GM23248 (cell line): ENCODE results near the gene SPSB3. TPM values are rescaled to one million over a fixed set of nuclear protein-coding genes. Genes with fewer than 3 reads are reported as not detected.

ENCODE experiments used
- DNase-seq: peaks from one replicate; pipeline ENCODE4 v3.0.0-alpha.2; 2015
- H2AFZ ChIP-seq: fragments of 200-600 bp; sonication (generic); 2 replicates; pipeline ENCODE4 v1.6.1; 2016; ENCODE audit warnings: antibody characterized with exemption
- H3F3A ChIP-seq: fragments of 200-600 bp; sonication (generic); 2 replicates; pipeline ENCODE4 v1.6.1; 2016; ENCODE audit warnings: mild to moderate bottlenecking, antibody characterized with exemption, mixed run types; ENCODE audit not compliant: insufficient read depth
- H3K27ac ChIP-seq: fragments of 200-600 bp; sonication (generic); 2 replicates; pipeline ENCODE4 v1.5.1; 2016; ENCODE audit warnings: mild to moderate bottlenecking
- H3K27me3 ChIP-seq: fragments of 200-600 bp; sonication (generic); replicated peaks from 2 replicates; pipeline ENCODE4 v1.6.1; 2016; ENCODE audit warnings: mild to moderate bottlenecking; ENCODE audit not compliant: insufficient read depth
- H3K36me3 ChIP-seq: fragments of 200-600 bp; sonication (generic); 2 replicates; pipeline ENCODE4 v1.6.1; 2016; ENCODE audit warnings: low read depth, mild to moderate bottlenecking
- H3K4me1 ChIP-seq: fragments of 200-600 bp; sonication (generic); 2 replicates; pipeline ENCODE4 v1.6.1; 2016; ENCODE audit warnings: mild to moderate bottlenecking; ENCODE audit not compliant: insufficient read depth
- H3K4me2 ChIP-seq: fragments of 200-600 bp; sonication (generic); one replicate; pipeline ENCODE4 v1.6.1; 2016; ENCODE audit warnings: mild to moderate bottlenecking; ENCODE audit not compliant: unreplicated experiment
- H3K4me3 ChIP-seq: fragments of 200-600 bp; sonication (generic); 2 replicates; pipeline ENCODE4 v1.5.1; 2016; ENCODE audit warnings: mild to moderate bottlenecking
- H3K79me2 ChIP-seq: fragments of 200-600 bp; sonication (generic); 2 replicates; pipeline ENCODE4 v1.6.1; 2016; ENCODE audit warnings: mild to moderate bottlenecking; ENCODE audit not compliant: insufficient read depth
- H3K9ac ChIP-seq: fragments of 200-600 bp; sonication (generic); 2 replicates; pipeline ENCODE4 v1.6.1; 2016; ENCODE audit warnings: mild to moderate bottlenecking
- H3K9me2 ChIP-seq: fragments of 200-600 bp; sonication (generic); 2 replicates; pipeline ENCODE4 v1.6.1; 2016; ENCODE audit warnings: mixed run types, mild to moderate bottlenecking, moderate library complexity; ENCODE audit not compliant: insufficient read depth
- H3K9me3 ChIP-seq: fragments of 200-600 bp; sonication (generic); one replicate; pipeline ENCODE4 v1.6.1; 2017; ENCODE audit warnings: low read depth
- H4K20me1 ChIP-seq: fragments of 200-600 bp; sonication (generic); 2 replicates; pipeline ENCODE4 v1.6.0; 2016; ENCODE audit not compliant: insufficient read depth
- EZH2 ChIP-seq: fragments of 200-600 bp; sonication (generic); IDR thresholded peaks from 2 replicates; pipeline ENCODE4 v1.6.1; 2018; ENCODE audit warnings: antibody characterized with exemption, mild to moderate bottlenecking; ENCODE audit not compliant: insufficient read depth, poor library complexity, severe bottlenecking
- EZH2phosphoT487 ChIP-seq: fragments of 200-600 bp; sonication (generic); IDR thresholded peaks from 2 replicates; pipeline ENCODE4 v1.6.1; 2018; ENCODE audit warnings: antibody characterized with exemption, moderate library complexity, mild to moderate bottlenecking, low read depth; ENCODE audit not compliant: insufficient read depth
- WGBS, 2 experiments: methylation state at CpG; one replicate each; pipeline ENCODE4 v1.1.6; 2015 to 2017; ENCODE audit warnings: low lambda C conversion rate in 2 of 2, low coverage in 1 of 2; ENCODE audit errors: missing lambda C conversion rate in 2 of 2; 5-methylcytosine and 5-hydroxymethylcytosine counted together
- in situ Hi-C: fragments of 300-500 bp; cut with MboI; formaldehyde crosslinking; loops from 2 replicates; pipeline ENCODE4 v1.15.0; 2020
- polyA plus RNA-seq: library from polyadenylated mRNA; unstranded; fragments of >200 nt; fragmentation: Nextera tagmentation; extraction: Ambion mirVana; gene quantifications from 2 replicates; pipeline ENCODE4 v1.2.1, GENCODE V29; 2016
- total RNA-seq: library from RNA; depleted of rRNA; stranded (reverse); fragments of >200 nt; shearing (Covaris generic); gene quantifications from 2 replicates; pipeline ENCODE4 v1.2.3, GENCODE V29; 2014

SPSB3 gene
- total and polyA plus RNA-seq, 2 experiments from 2014 or later: 35.3 to 35.6 TPM

- DNase-seq: no peak
- Histone ChIP-seq H3K9ac (no peak overlapping the region), H3K4me2 (no peak overlapping the region), H3K4me1 (no peaks in the 10 kb centered on the region), H3K27me3 (no peaks in the 10 kb centered on the region), H3K79me2 (peaks cover 14% of the 10 kb centered on the region), H3K9me3 (no peaks in the 10 kb centered on the region), H3K4me3 (no peak overlapping the region), H2AFZ (no peak overlapping the region), H3K9me2 (no peaks in the 10 kb centered on the region), H3K36me3 (no peaks in the 10 kb centered on the region; the same call in 1 of the 2 replicates), H3F3A (no peaks in the 10 kb centered on the region), H3K27ac (no peak overlapping the region), H4K20me1 (no peaks in the 10 kb centered on the region)
- 93 to 96% methylated on average over 15 of the region's 15 CpGs for WGBS, 2 experiments
- TF ChIP-seq EZH2phosphoT487 (no peak), EZH2 (no peak)
- in situ Hi-C loops: no loop called here
These were observed 37.2 kb upstream of the SPSB3 start for GRCh38 chr16:1819611-1820010.

GRCh38 chr16:1818873-1819525, 36.6 kb upstream of the SPSB3 start:
- no peaks in the 10 kb centered on the region for H3F3A ChIP-seq
- H3K27me3 ChIP-seq: no peaks in the 10 kb centered on the region
- H4K20me1 ChIP-seq: no peaks in the 10 kb centered on the region
- in situ Hi-C loops: no loop called here
- no peaks in the 10 kb centered on the region for H3K9me2 ChIP-seq
- no peak overlapping the region for H3K4me3 ChIP-seq
- TF ChIP-seq EZH2 (no peak), EZH2phosphoT487 (no peak)
- peaks cover 8% of the 10 kb centered on the region; the same call in 1 of the 2 replicates for H3K79me2 ChIP-seq
- no peak overlapping the region for H2AFZ ChIP-seq
- no peaks in the 10 kb centered on the region for H3K9me3 ChIP-seq
- no peak for DNase-seq
- H3K4me1 ChIP-seq: no peaks in the 10 kb centered on the region
- H3K9ac ChIP-seq: no peak overlapping the region
- no peak overlapping the region for H3K27ac ChIP-seq
- WGBS, 2 experiments: 91 to 94% methylated on average over 28 to 35 of the region's 35 CpGs
- no peak overlapping the region for H3K4me2 ChIP-seq
- no peaks in the 10 kb centered on the region; the same call in 1 of the 2 replicates for H3K36me3 ChIP-seq

GRCh38 chr16:1818204-1818872, 36.0 kb upstream of the SPSB3 start:
- H3K36me3 ChIP-seq: no peaks in the 10 kb centered on the region; the same call in 1 of the 2 replicates
- in situ Hi-C loops: no loop called here
- no peak overlapping the region for H3K27ac ChIP-seq
- 91 to 97% methylated on average over 22 to 25 of the region's 27 CpGs for WGBS, 2 experiments
- H3K9ac ChIP-seq: no peak overlapping the region
- no peak overlapping the region for H3K4me3 ChIP-seq
- H3K9me2 ChIP-seq: no peaks in the 10 kb centered on the region
- H3K4me1 ChIP-seq: no peaks in the 10 kb centered on the region
- H3K9me3 ChIP-seq: no peaks in the 10 kb centered on the region
- no peak overlapping the region for H2AFZ ChIP-seq
- TF ChIP-seq EZH2 (no peak), EZH2phosphoT487 (no peak)
- no peak for DNase-seq
- no peaks in the 10 kb centered on the region for H4K20me1 ChIP-seq
- H3K79me2 ChIP-seq: 0 out of 2 replicates have a peak, but pooled peaks cover under 1% of the 10 kb centered on the region
- H3K4me2 ChIP-seq: no peak overlapping the region
- peaks cover 6% of the 10 kb centered on the region for H3F3A ChIP-seq
- H3K27me3 ChIP-seq: no peaks in the 10 kb centered on the region

- WGBS, 2 experiments: 89 to 92% methylated on average over 17 of the region's 17 CpGs
- in situ Hi-C loops: no loop called here
- no peaks in the 10 kb centered on the region; the same call in 1 of the 2 replicates for H3K36me3 ChIP-seq
These were observed 35.3 kb upstream of the SPSB3 start for GRCh38 chr16:1817716-1818115.

More at GRCh38 chr16:1817716-1818115, 35.3 kb upstream of the SPSB3 start:
- TF ChIP-seq EZH2 (no peak), EZH2phosphoT487 (no peak)
- no peaks in the 10 kb centered on the region for H3K4me1 ChIP-seq
- H3K27me3 ChIP-seq: no peaks in the 10 kb centered on the region
- no peak overlapping the region for H2AFZ ChIP-seq
- no peak overlapping the region for H3K4me3 ChIP-seq
- no peak overlapping the region for H3K27ac ChIP-seq
- no peak overlapping the region for H3K9ac ChIP-seq
- peaks cover 7% of the 10 kb centered on the region for H3F3A ChIP-seq
- H4K20me1 ChIP-seq: no peaks in the 10 kb centered on the region
- no peaks in the 10 kb centered on the region for H3K9me3 ChIP-seq
- DNase-seq: no peak
- no peaks in the 10 kb centered on the region for H3K79me2 ChIP-seq
- no peak overlapping the region for H3K4me2 ChIP-seq
- H3K9me2 ChIP-seq: no peaks in the 10 kb centered on the region
